KG1 (cell line): ENCODE measurements around the gene LRBA.
"Not testable (repeated sequence)": the region's sequence is repeated elsewhere in the genome, so short reads cannot be mapped to it uniquely, and the experiment has no call there.

ENCODE experiments used
- DNase-seq: peaks from one replicate; lab custom pipeline; 2025; lab: John Stamatoyannopoulos, UW

The LRBA gene

GRCh38 chr4:151015459-151016347 is 619 bp upstream of the LRBA start:
- DNase-seq = no peak

DNA sequence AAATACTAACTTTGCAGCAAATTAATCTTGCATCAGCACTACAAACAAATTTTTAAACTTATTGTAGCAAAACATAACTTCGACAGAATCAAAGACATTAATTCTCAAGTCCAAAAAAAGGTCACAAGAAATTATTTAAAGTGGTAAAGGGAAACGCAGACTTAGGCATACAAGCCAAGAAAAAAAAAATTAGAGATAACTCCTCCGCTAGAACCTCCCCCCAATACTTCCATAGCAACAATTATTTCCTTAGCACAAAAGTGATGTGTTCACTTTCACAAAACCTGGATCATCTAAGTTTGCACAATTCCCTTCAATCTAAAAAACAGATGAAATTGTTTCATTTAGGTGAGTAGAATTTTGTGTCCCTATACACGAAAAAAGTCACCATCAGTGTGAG is 1.1 kb downstream of the LRBA start:
- DNase-seq = no peak

DNA sequence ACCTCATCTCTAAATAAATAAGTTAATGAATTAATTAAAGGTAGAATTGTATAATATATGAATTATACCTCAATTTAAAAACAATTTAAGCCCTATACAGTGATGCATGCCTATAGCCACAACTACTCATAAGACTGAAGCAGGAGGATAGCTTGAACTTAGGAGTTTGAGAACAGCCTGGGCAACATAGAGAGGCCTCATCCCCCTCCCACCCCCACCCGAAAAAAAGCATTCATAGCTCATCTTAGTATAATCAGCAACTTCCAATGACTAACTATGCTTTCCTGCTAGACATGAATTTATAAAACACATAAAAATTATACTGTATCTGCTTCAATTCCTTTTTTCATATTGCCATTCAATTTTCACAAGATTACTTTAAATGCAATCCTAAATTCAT is 1.6 kb downstream of the LRBA start:
- no peak for DNase-seq

DNA sequence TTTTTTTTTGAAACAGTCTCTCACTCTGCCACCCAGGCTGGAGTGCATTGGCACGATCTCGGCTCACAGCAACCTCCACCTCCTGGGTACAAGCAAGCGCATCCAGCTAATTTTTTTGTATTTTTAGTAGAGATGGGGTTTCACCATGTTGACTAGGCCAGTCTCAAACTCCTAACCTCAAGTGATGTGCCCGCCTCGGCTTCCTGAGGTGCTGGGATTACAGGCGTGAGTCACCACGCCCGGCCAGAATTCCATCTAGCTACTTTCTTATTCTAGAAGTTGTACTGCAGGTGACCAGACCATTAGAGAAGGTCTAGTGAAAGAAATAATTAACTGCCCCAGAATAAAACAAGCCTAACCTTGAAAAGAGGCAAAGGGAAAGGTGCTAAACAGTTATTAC is 2.3 kb downstream of the LRBA start:
- DNase-seq = no peak

DNA sequence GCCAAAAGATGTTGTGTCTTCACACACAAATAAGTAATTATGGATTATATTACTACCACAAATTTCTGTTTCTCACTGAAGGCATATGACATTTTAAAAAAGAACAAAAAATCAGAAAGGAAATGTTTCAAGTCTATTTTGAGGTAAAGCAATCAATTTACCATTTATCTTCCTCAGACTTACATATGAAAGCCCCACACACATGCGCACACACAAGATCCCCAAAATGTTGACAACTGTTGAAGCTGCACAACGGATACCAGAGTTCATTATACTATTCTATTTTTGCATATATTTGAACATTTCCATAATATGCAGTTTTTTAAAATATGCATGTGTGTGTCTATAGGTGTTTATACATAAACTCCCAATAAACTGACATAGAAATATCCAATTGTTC is 2.7 kb downstream of the LRBA start:
- DNase-seq = no peak

DNA sequence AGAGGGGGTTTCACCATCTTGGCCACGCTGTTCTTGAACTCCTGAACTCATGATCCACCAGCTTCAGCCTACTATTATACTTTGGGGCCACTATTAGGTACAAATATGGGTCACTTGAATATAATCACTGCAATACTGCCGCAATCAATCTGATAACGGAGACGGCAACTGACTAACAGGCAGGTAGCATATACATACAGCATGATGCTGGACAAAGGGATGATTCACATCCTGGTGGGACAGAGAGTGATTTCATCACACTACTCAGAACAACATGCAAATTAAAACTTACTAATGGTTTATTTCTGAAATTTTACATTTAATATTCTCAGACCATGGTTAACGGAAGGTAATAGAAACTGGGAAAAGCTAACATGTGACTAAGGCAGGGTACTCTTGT is 10.9 kb downstream of the LRBA start:
- DNase-seq = no peak

GRCh38 chr4:151000747-151001429 is 14.2 kb downstream of the LRBA start:
- no peak for DNase-seq

- no peak for DNase-seq
Observed at GRCh38 chr4:150999086-150999485, 16.0 kb downstream of the LRBA start.

GRCh38 chr4:150997141-150997540 is 17.9 kb downstream of the LRBA start:
- DNase-seq = no peak

DNA sequence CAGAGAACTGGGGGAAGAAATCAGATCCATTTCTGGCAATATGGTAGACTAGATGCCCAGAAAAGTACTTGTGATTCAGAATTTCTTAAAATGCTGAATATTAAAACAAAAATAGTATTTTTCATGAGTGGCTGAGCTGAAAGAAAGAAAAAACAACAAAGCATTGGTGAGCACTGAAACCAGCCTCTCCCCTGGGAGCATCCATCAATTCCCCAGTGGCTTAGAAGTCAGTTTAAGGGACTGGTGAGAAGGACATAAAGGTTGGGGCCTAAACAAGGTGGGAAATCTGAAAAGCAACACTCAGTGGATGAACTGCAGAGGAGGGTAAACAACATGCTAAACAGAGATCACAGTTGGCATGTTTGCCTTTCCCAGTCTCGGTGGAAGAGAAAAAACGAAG is 20.4 kb downstream of the LRBA start:
- DNase-seq = no peak

DNA sequence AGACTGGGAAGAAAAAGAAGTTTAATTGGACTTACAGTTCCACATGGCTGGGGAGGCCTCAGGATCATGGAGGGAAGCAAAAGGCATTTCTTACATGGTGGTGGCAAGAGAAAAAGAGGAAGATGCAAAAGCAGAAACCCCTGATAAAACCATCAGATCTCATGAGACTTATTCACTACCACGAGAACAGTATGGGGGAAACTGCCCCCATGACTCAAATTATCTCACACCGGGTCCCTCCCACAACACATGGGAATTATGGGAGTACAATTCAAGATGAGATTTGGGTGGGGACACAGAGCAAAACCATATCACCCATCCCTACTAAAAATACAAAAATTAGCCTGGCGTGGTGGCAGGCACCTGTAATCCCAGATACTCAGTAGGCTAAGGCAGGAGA is 21.5 kb downstream of the LRBA start:
- not testable (repeated sequence) for DNase-seq

DNA sequence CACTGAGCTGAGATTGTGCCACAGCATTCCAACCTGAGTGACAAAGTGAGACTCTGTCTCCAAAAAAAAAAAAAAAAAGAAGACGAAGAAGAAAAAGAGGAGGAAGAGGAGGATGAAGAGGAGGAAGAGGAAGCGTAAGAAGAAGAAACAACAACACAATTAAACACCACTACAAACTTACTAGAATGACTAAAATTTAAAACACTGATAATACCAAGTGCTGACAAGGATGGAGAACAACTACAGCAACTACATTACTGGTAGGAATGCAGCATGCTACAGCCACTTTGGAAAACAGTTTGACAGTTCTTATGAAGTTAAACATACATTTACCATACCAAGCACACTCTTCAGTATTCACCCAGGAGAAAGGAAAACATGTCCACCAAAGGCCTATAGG is 24.1 kb downstream of the LRBA start:
- no peak for DNase-seq

- DNase-seq = no peak
Observed at GRCh38 chr4:150990250-150990649, 24.8 kb downstream of the LRBA start.

DNA sequence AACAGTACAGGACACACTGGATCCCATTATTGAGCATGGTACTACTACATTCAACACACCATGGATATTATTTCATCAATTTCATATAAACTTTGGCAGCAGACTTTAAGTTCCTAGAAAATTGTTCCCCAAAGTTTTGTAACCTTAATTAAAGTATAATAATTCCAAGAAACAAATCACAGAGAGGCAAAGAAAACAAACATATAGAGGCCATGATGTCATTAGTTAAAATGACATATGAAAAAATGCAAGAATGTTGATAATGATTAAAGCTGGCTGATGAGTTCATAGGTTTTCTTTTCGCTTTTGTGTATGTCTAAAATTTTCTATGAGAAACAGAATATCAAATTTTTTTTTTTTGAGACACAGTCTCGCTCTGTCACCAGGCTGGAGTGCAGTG is 26.8 kb downstream of the LRBA start:
- DNase-seq = no peak

DNA sequence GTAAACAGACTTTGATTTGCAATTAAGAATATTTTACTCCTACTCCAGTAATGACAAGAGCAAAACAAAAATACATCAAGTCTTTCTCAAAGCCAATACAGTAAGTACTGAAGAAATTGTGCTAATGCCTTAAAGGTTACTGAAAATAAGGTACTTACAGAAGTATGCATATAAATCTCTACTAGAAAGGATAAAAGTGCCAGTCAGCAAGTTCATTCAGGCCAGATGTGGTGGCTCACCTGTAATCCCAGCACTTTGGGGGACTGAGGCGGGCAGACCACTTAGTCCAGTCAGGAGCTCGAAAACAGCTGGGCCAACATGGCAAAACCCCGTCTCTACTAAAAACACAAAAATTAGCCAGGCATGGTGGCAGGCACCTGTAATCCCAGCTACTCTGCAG is 27.9 kb downstream of the LRBA start:
- no peak for DNase-seq

DNA sequence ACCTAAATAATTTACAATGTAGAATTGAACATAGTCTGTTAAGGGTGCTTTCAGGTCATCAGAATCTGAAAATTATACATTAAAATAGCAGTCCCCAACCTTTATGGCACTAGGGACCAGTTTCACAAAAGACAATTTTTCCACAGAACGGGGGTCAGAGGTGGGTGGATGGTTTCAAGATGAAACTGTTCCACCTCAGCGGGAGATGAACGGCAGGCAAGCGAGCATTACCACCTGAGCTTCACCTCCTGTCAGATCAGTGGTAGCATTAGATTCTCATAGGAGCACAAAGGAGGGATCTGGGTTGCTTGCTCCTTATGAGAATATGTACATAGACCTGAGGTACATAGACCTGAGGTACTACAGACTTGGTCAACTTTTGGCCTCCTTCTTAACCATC is 29.0 kb downstream of the LRBA start:
- DNase-seq = no peak

GRCh38 chr4:150983851-150984250 is 31.2 kb downstream of the LRBA start:
- DNase-seq = no peak

DNA sequence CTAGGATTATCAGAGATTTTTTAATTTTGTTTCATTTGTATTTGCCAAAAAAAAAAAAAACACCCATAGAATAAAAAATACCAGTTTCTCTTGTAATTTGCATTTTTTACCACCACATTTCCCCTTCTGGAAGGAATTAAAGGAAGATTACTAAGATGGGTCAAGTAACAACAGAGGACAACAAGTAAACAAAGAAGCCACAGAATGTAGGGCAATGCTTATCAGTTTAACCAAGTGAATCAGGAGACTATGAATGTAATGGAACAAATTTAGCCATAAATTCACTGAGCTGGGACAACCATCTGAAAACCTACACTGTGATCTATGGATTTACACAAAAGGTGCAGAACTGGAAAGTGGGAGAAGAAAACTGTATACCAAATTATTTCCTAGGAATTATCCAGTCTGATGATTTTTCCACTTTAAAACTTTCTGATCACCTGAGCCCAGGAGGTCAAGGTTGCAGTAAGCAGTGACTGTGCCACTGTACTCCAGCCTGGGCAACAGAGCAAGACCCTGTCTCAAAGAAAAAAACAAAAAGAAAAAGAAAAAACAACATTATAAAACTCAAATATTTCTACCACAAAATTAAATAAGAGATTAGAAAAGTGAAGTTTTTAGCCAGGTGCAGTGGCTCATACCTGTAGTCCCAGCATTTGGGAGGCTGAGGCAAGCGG is 32.4 kb downstream of the LRBA start:
- DNase-seq = no peak

- no peak for DNase-seq
Observed at GRCh38 chr4:150978738-150979575, 36.1 kb downstream of the LRBA start.

GRCh38 chr4:150976478-150977118 is 38.5 kb downstream of the LRBA start:
- no peak for DNase-seq

- no peak for DNase-seq
Observed at GRCh38 chr4:150974750-150975149, 40.3 kb downstream of the LRBA start.

DNA sequence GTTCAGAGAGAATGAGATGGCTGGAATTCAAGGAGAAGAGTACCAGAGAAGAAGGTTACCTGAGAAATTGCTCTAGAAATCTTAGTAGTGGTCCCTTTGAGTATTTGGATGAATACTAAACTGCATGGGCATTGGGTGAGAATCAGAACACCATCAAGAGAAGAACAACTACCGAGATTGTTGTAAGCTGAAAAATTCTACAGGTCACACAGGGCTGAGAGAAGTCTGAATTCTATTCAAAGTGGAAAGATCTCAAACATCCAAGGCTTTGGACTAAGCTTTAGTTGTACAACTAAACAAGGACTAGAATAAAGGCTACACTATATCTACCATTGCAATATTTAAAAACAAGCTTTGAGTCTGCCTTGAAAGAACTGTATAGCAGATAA is 40.8 kb downstream of the LRBA start:
- DNase-seq = no peak
